NK-92 (cell line): ENCODE results near the gene FMNL3.
"Not testable (repeated sequence)": the region's sequence is repeated elsewhere in the genome, so short reads cannot be mapped to it uniquely, and the experiment has no call there.

Source experiments
- DNase-seq: peaks from one replicate; lab custom pipeline; 2025; ENCODE audit not compliant: unreplicated experiment; lab: John Stamatoyannopoulos, UW

The FMNL3 gene

GRCh38 chr12:49610785-49611184 is 96.4 kb downstream of the FMNL3 start:
- DNase-seq = not testable (repeated sequence)

GRCh38 chr12:49609875-49610154 is 97.4 kb downstream of the FMNL3 start:
- no peak for DNase-seq

GRCh38 chr12:49609059-49609874 is 97.9 kb downstream of the FMNL3 start:
- DNase-seq = no peak

GRCh38 chr12:49605539-49605938 is 101.7 kb downstream of the FMNL3 start, which contains the start of gene FAM186B:
FAM186B (minus strand) TSS chr12:49605639; CDS start chr12:49605477, 162 bp downstream.
- not testable (repeated sequence) for DNase-seq

GRCh38 chr12:49604856-49605255 is 102.3 kb downstream of the FMNL3 start:
- no peak for DNase-seq

- DNase-seq = no peak
Observed at GRCh38 chr12:49603721-49604120, 103.5 kb downstream of the FMNL3 start.

- DNase-seq = no peak
Observed at GRCh38 chr12:49599961-49600360, 107.2 kb downstream of the FMNL3 start.

GRCh38 chr12:49598527-49598926 is 108.7 kb downstream of the FMNL3 start:
- DNase-seq = no peak

GRCh38 chr12:49588721-49589516 is 118.3 kb downstream of the FMNL3 start:
- DNase-seq = no peak

- no peak for DNase-seq
Observed at GRCh38 chr12:49588281-49588680, 118.9 kb downstream of the FMNL3 start.

- DNase-seq = no peak
Observed at GRCh38 chr12:49587174-49587908, 119.9 kb downstream of the FMNL3 start.
